B cell (primary cell): ENCODE results near the gene NKX2-2. TPM values are rescaled to one million over a fixed set of nuclear protein-coding genes. Genes with fewer than 3 reads are reported as not detected.

ENCODE experiments used
- ATAC-seq: fragments of 200-7000 bp; cut with Tn5 transposase; one replicate; pipeline ENCODE4 v1.10.0; 2021; ENCODE audit warnings: low read depth, mild to moderate bottlenecking, moderate number of reproducible peaks, moderate library complexity
- CTCF ChIA-PET: fragments of 350-600 bp; sonication (Branson Sonifier 250); formaldehyde crosslinking; loops from one replicate; lab custom pipeline; 2021; ENCODE audit warnings: antibody characterized with exemption, inconsistent platforms; lab: Charles Lee
- POLR2A ChIA-PET: fragments of 350-600 bp; sonication (Branson Sonifier 250); formaldehyde crosslinking; loops from one replicate; lab custom pipeline; 2021; ENCODE audit warnings: antibody characterized with exemption; lab: Charles Lee
- DNase-seq: peaks from one replicate; pipeline ENCODE4 v3.0.0; 2013
- H2AFZ ChIP-seq: 2 replicates; pipeline ENCODE4 v1.6.1; 2012; ENCODE audit warnings: mild to moderate bottlenecking, low read depth, low read length; ENCODE audit not compliant: insufficient read depth, poor library complexity, severe bottlenecking
- H3K27ac ChIP-seq, 2 donors: 1 replicate in 1 of 2; 2 replicates in 1 of 2; pipeline ENCODE4 v1.5.1; 2012 to 2013; ENCODE audit warnings: low read length in 2 of 2, mild to moderate bottlenecking in 2 of 2, moderate library complexity in 1 of 2
- H3K27me3 ChIP-seq, 4 experiments: fragments of 200-600 bp in 1 of 4; sonication (generic) in 1 of 4; replicated peaks in 1 of 4; 1 replicate in 2 of 4; 2 replicates in 2 of 4; pipeline versions ENCODE4 v1.6.1 to v1.7.0; 2013 to 2016; ENCODE audit warnings: low read length in 3 of 4, mild to moderate bottlenecking in 2 of 4, mixed read lengths in 1 of 4, moderate library complexity in 1 of 4; ENCODE audit not compliant: insufficient read depth in 4 of 4, control insufficient read depth in 3 of 4; ENCODE audit errors: control extremely low read depth in 1 of 4
- H3K36me3 ChIP-seq, 2 experiments: replicated peaks in 1 of 2; 1 replicate in 1 of 2; 2 replicates in 1 of 2; pipeline versions ENCODE4 v1.6.1 to v1.7.1; 2013; ENCODE audit warnings: low read length in 1 of 2; ENCODE audit not compliant: insufficient read depth in 2 of 2, control insufficient read depth in 1 of 2; ENCODE audit errors: control extremely low read depth in 1 of 2, extremely low read depth in 1 of 2
- H3K4me1 ChIP-seq, 2 donors: fragments of 200-600 bp in 1 of 2; sonication (generic) in 1 of 2; 1 replicate in 1 of 2; 2 replicates in 1 of 2; pipeline versions ENCODE4 v1.5.1 to v1.6.1; 2013 to 2017; ENCODE audit warnings: low read length in 2 of 2; ENCODE audit not compliant: control insufficient read depth in 2 of 2, insufficient read depth in 2 of 2
- H3K4me2 ChIP-seq: replicated peaks from 2 replicates; pipeline ENCODE3; 2012; ENCODE audit warnings: mild to moderate bottlenecking, low read depth, low read length; ENCODE audit not compliant: poor library complexity, severe bottlenecking
- H3K4me3 ChIP-seq, 5 experiments: fragments of 200-600 bp in 1 of 5; sonication (generic) in 1 of 5; 1 replicate in 3 of 5; 2 replicates in 2 of 5; pipeline versions ENCODE4 v1.5.1 to v1.7.0; 2011 to 2016; ENCODE audit warnings: low read length in 4 of 5, mild to moderate bottlenecking in 4 of 5, low read depth in 2 of 5, control low read depth in 1 of 5, moderate library complexity in 1 of 5; ENCODE audit not compliant: insufficient read depth in 1 of 5; ENCODE audit errors: control extremely low read depth in 1 of 5, extremely low read depth in 1 of 5
- H3K79me2 ChIP-seq: fragments of 200-600 bp; sonication (generic); one replicate; pipeline ENCODE4 v1.6.0; 2016; ENCODE audit warnings: low read length; ENCODE audit not compliant: control insufficient read depth, insufficient read depth
- H3K9ac ChIP-seq: fragments of 200-600 bp; sonication (generic); 2 replicates; pipeline ENCODE4 v1.6.1; 2017; ENCODE audit warnings: mild to moderate bottlenecking, low read length, moderate library complexity
- H3K9me3 ChIP-seq, 3 donors: one replicate each; pipeline versions ENCODE4 v1.6.1 to v1.7.1; 2013; ENCODE audit warnings: low read length in 2 of 3; ENCODE audit not compliant: control insufficient read depth in 2 of 3, insufficient read depth in 1 of 3; ENCODE audit errors: control extremely low read depth in 1 of 3
- H4K20me1 ChIP-seq: 2 replicates; pipeline ENCODE4 v1.6.0; 2012; ENCODE audit warnings: mild to moderate bottlenecking, low read length; ENCODE audit not compliant: insufficient read depth, control insufficient read depth, poor library complexity, severe bottlenecking
- H3K27ac Mint-ChIP-seq: one replicate; pipeline ENCODE4 v1.8.0; 2021; ENCODE audit warnings: mixed read lengths
- H3K27me3 Mint-ChIP-seq: one replicate; pipeline ENCODE4 v1.8.0; 2021; ENCODE audit warnings: mixed read lengths
- H3K4me1 Mint-ChIP-seq: one replicate; pipeline ENCODE4 v1.8.0; 2021; ENCODE audit warnings: mixed read lengths
- H3K4me3 Mint-ChIP-seq: one replicate; pipeline ENCODE4 v1.8.0; 2021; ENCODE audit warnings: mixed read lengths
- H3K9me3 Mint-ChIP-seq: one replicate; pipeline ENCODE4 v1.8.0; 2022; ENCODE audit warnings: mixed read lengths; ENCODE audit not compliant: insufficient read depth
- CTCF ChIP-seq: fragments of 200-600 bp; IDR thresholded peaks from one replicate; pipeline ENCODE4 v1.8.0; 2022; ENCODE audit warnings: antibody characterized with exemption, mild to moderate bottlenecking
- EZH2 ChIP-seq: IDR thresholded peaks from 2 replicates; pipeline ENCODE4 v1.6.1; 2012; ENCODE audit warnings: borderline replicate concordance, low read depth, mild to moderate bottlenecking, moderate library complexity, low read length; ENCODE audit not compliant: insufficient read depth, poor library complexity, severe bottlenecking
- WGBS: methylation state at CpG from one replicate; pipeline ENCODE4 v1.1.5; 2013; ENCODE audit warnings: missing lambda C conversion rate; ENCODE audit not compliant: insufficient coverage; 5-methylcytosine and 5-hydroxymethylcytosine counted together
- intact Hi-C: fragments of 100-400 bp; cut with micrococcal nuclease; formaldehyde crosslinking; loops from one replicate; pipeline ENCODE4 v1.10.0; 2022
- polyA plus RNA-seq: library from polyadenylated mRNA; depleted of rRNA; stranded (reverse); fragments of >200 nt; gene quantifications from 2 replicates; pipeline ENCODE4 v1.2.3, GENCODE V29; 2012
- total RNA-seq, 2 donors: library from RNA; stranded (reverse); fragments of 120-200 nt in 1 of 2; gene quantifications; 1 replicate in 1 of 2; 2 replicates in 1 of 2; pipeline versions ENCODE4 v1.2.3 to v1.2.4, GENCODE V29; 2013 to 2022

The NKX2-2 gene
- total and polyA plus RNA-seq, 2 donors (not counting 1 experiment from before 2014, with no cell fraction given): not detected

GRCh38 chr20:21520702-21521595 lies 7.1 kb upstream of the NKX2-2 start:
- Histone ChIP-seq H3K4me1 (peaks cover 0 to 3% of the 10 kb centered on the region in 2 donors), H3K27me3 (peaks cover 0 to 80% (median 42%) of the 10 kb centered on the region in 4 experiments), H2AFZ (no peak overlapping the region), H3K36me3 (no peaks in the 10 kb centered on the region), H4K20me1 (no peaks in the 10 kb centered on the region), H3K4me2 (no peak overlapping the region), H3K4me3 (no peak overlapping the region), H3K9ac (no peak overlapping the region), H3K9me3 (peaks cover 0 to 31% (median 0%) of the 10 kb centered on the region in 3 donors), H3K27ac (no peak overlapping the region), H3K79me2 (no peaks in the 10 kb centered on the region)
- intact Hi-C loops: no loop called here
- Mint-ChIP-seq H3K27me3 (peaks cover 77% of the 10 kb centered on the region), H3K4me1 (peaks cover 1% of the 10 kb centered on the region), H3K27ac (no peak overlapping the region), H3K4me3 (no peak overlapping the region), H3K9me3 (no peaks in the 10 kb centered on the region)
- TF ChIP-seq CTCF (no peak), EZH2 (no peak)
- ChIA-PET POLR2A (no interaction called here), CTCF (interaction anchor here (1.0 to 2.0 kb wide), 2 partner anchors 14 to 16 kb away, joined by 3 to 6 read pairs; no protein-coding TSS in a partner anchor)
- 8% methylated on average over 40 of the region's 53 CpGs for WGBS
- ATAC-seq (no peak), DNase-seq (peak; percentile 26)

GRCh38 chr20:21519136-21519584 lies 5.3 kb upstream of the NKX2-2 start:
- no peaks in the 10 kb centered on the region for H3K79me2 ChIP-seq
- Mint-ChIP-seq H3K4me3 (no peak overlapping the region), H3K4me1 (peaks cover 1% of the 10 kb centered on the region), H3K27me3 (peaks cover 66% of the 10 kb centered on the region), H3K9me3 (no peaks in the 10 kb centered on the region), H3K27ac (no peak overlapping the region)
- peaks cover under 1 to 11% of the 10 kb centered on the region in 2 donors for H3K4me1 ChIP-seq
- TF ChIP-seq EZH2 (no peak), CTCF (no peak)
- peaks cover 0 to 85% (median 38%) of the 10 kb centered on the region in 4 experiments for H3K27me3 ChIP-seq
- WGBS: 10% methylated on average over 11 of the region's 14 CpGs
- H2AFZ ChIP-seq: no peak overlapping the region
- no peaks in the 10 kb centered on the region for H3K36me3 ChIP-seq
- ATAC-seq: no peak
- H4K20me1 ChIP-seq: no peaks in the 10 kb centered on the region
- DNase-seq: no peak
- CTCF ChIA-PET: interaction anchor here (0.8 to 2.3 kb wide), 2 partner anchors 14 to 16 kb away, joined by 3 to 10 read pairs; no protein-coding TSS in a partner anchor
- intact Hi-C loops: no loop called here
- H3K4me2 ChIP-seq: no peak overlapping the region
- peaks cover 0 to 40% (median 0%) of the 10 kb centered on the region in 3 donors for H3K9me3 ChIP-seq
- POLR2A ChIA-PET: no interaction called here
- no peak overlapping the region for H3K4me3 ChIP-seq
- H3K27ac ChIP-seq: no peak overlapping the region
- H3K9ac ChIP-seq: no peak overlapping the region
